ENCODE measurements around the gene PRELID2.
"Not testable (repeated sequence)": the region's sequence is repeated elsewhere in the genome, so short reads cannot be mapped to it uniquely, and the experiment has no call there.

PRELID2 gene

GRCh38 chr5:145800181-145800580 lies 35.0 kb downstream of the PRELID2 start:
- no peak overlapping the region for H3K4me3 ChIP-seq (replicated peaks; ENCODE audit: low read depth, low read length)
- no peak for TF ChIP-seq CTCF (IDR thresholded peaks at IDR 0.05; ENCODE audit: low read length, missing control alignments)
- no peak for DNase-seq (ENCODE audit: low read depth)

GRCh38 chr5:145798503-145798902 lies 36.6 kb downstream of the PRELID2 start:
- not testable (repeated sequence) for H3K4me3 ChIP-seq (replicated peaks; ENCODE audit: low read depth, low read length)

GRCh38 chr5:145797336-145797735 lies 37.8 kb downstream of the PRELID2 start:
- DNase-seq (ENCODE audit: low read depth): peak; percentile 60
- TF ChIP-seq CTCF (IDR thresholded peaks at IDR 0.05; ENCODE audit: low read length, missing control alignments): peak; percentile 14
- H3K4me3 ChIP-seq (replicated peaks; ENCODE audit: low read depth, low read length): no peak overlapping the region

More at GRCh38 chr5:145798503-145798902, 36.6 kb downstream of the PRELID2 start:
- not testable (repeated sequence) for DNase-seq (ENCODE audit: low read depth)

GRCh38 chr5:145796318-145796717 lies 38.8 kb downstream of the PRELID2 start:
- H3K4me3 ChIP-seq (replicated peaks; ENCODE audit: low read depth, low read length): no peak overlapping the region
- TF ChIP-seq CTCF (IDR thresholded peaks at IDR 0.05; ENCODE audit: low read length, missing control alignments): no peak
- DNase-seq (ENCODE audit: low read depth): no peak

- DNase-seq (ENCODE audit: low read depth): no peak
- no peak overlapping the region for H3K4me3 ChIP-seq (replicated peaks; ENCODE audit: low read depth, low read length)
- no peak for TF ChIP-seq CTCF (IDR thresholded peaks at IDR 0.05; ENCODE audit: low read length, missing control alignments)
Observed at GRCh38 chr5:145793574-145793973, 41.6 kb downstream of the PRELID2 start.

- no peak for DNase-seq (ENCODE audit: low read depth)
- no peak overlapping the region for H3K4me3 ChIP-seq (replicated peaks; ENCODE audit: low read depth, low read length)
- TF ChIP-seq CTCF (IDR thresholded peaks at IDR 0.05; ENCODE audit: low read length, missing control alignments): no peak
Observed at GRCh38 chr5:145792840-145793239, 42.3 kb downstream of the PRELID2 start.

GRCh38 chr5:145791866-145792265 lies 43.3 kb downstream of the PRELID2 start:
- DNase-seq (ENCODE audit: low read depth): no peak
- TF ChIP-seq CTCF (IDR thresholded peaks at IDR 0.05; ENCODE audit: low read length, missing control alignments): no peak
- no peak overlapping the region for H3K4me3 ChIP-seq (replicated peaks; ENCODE audit: low read depth, low read length)
